ENCODE measurements around the gene SMG6. TPM values are rescaled to one million over a fixed set of nuclear protein-coding genes. Genes with fewer than 3 reads are reported as not detected.

Gene SMG6
- total and polyA plus RNA-seq, 2 of the 4 experiments (the other 2 are of a cell fraction): 16.3 to 30.3 TPM

DNA sequence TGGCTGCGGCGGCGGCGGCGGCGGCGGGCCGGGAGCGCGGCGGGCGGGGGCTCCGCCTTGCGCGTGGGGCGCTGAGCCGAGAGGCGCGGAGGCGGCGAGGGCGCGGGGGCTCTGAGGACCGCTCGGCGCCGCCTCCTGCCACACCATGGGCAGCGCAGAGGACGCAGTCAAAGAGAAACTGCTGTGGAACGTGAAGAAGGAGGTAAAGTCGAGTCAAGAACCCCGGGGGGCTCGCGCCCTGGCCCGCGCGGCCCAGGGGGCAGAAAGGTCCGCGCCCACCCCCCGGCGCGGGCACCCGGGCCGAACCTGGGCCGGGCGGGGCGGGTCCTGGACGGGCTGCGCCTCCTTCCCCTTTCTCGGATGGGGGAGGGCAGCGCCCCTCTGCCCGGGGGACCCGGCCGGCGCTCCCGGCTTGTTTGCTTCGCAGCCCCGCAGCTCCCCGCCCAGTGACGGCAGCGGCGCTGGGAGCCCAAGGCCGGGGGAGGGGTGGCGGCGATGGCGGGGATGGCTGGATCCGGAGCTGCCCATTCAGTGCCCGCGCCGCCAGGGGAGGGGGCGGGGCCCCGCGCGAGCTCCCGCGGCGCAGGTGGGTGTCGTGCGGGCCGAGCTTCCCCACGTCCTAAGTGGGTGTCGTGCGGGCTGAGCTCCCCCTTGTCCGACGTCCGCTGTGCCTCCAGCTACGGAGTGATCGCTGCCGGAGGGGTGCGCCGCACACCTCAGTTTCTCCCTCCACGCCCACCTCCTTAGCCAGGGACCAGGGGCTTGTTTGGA, 34.1 kb upstream of the SMG6 start (continued):
- no peak for TF ChIP-seq BHLHE40 (IDR thresholded peaks at IDR 0.05; ENCODE audit: low read depth, low read length)
- TF ChIP-seq POLR2A (IDR thresholded peaks at IDR 0.05; ENCODE audit: low read depth, low read length): 0 out of 2 replicates have a peak, but pooled peaks have one; percentile 55
- TF ChIP-seq MAFK (IDR thresholded peaks at IDR 0.05; ENCODE audit: low read depth, low read length): no peak

DNA sequence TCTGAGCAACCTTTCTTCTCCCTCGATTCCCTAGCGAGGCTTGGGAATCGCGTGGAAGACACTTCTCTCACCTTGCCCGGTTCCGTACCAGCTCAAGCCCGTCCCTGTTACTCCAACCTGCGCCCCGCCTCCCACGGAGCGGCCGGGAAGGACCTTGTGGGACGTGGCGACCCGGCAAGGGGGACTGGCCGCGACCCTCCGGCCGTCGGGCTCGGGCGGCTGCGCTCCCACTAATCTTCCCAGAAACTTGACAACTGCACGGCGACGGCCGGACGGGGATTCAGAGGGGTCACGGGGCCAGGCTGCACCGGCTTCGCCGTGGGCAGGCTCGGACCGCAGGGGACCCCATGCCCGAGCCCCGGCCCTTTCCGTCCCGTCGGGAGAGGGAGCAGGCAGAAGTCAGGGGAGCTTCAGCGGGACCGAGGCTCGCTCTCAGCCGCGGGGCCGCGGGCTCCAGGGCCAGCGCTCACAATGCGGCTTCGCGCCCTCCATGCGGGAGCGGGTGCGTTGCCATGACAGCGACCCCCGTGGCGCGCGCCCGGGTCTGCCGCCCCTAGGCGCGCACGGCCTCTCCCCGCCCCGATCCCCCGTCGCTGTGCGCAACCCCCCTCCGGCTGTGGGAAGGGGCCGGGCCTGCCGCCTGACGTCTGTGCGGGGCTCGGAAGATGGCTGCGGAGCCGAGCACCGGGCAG, 33.4 kb upstream of the SMG6 start, which contains the start of gene SGSM2:
TSS of gene SGSM2 (plus strand) at position 650 of the 692 bp plus-strand sequence. CDS start 188 bp downstream, outside the sequence.
- BruUV-seq (replicated peaks): no TSS peak
- Histone ChIP-seq H3K23ac (ENCODE audit: low read depth, low read length) (peak within 1 kb of the TSS; percentile 98), H3K4ac (ENCODE audit: low read depth, low read length) (peak within 1 kb of the TSS; percentile 80), H2BK120ac (ENCODE audit: low read depth, low read length) (peak within 1 kb of the TSS; percentile 38; the same call in 1 of the 2 replicates), H4K8ac (ENCODE audit: low read depth in 2 of 2, low read length in 2 of 2) (peak within 1 kb of the TSS; percentile 90 to 98), H3K18ac (ENCODE audit: low read depth, low read length) (peak within 1 kb of the TSS; percentile 30), H2BK5ac (ENCODE audit: low read depth, low read length, poor library complexity, severe bottlenecking) (peak within 1 kb of the TSS; percentile 71), H3K4me1 (ENCODE audit: control insufficient read depth, insufficient read depth, low read length) (peaks cover 11% of the 10 kb centered on the region), H4K91ac (ENCODE audit: insufficient read depth, low read depth, low read length) (peak within 1 kb of the TSS; percentile 50), H2AFZ (replicated peaks; ENCODE audit: low read length, poor library complexity) (peak within 1 kb of the TSS; percentile 98), H2AK9ac (replicated peaks; ENCODE audit: low read depth, low read length, poor library complexity) (peak within 1 kb of the TSS; percentile 93), H3K9ac (ENCODE audit: low read depth, low read length) (peak within 1 kb of the TSS; percentile 76), H3K9me3 (ENCODE audit: control insufficient read depth, insufficient read depth, low read length) (no peaks in the 10 kb centered on the region), H4K20me1 (ENCODE audit: insufficient read depth, low read length) (peaks cover 15% of the 10 kb centered on the region), H3K27me3 (ENCODE audit: control insufficient read depth, insufficient read depth, low read length) (no peaks in the 10 kb centered on the region), H3K14ac (replicated peaks; ENCODE audit: low read depth, low read length) (peak within 1 kb of the TSS; percentile 93), H3K56ac (ENCODE audit: extremely low read depth, insufficient read depth, low read length) (peak within 1 kb of the TSS; percentile 91), H2AK5ac (ENCODE audit: low read depth, low read length) (peak within 1 kb of the TSS; percentile 89), H3K4me2 (ENCODE audit: low read depth, low read length) (peak within 1 kb of the TSS; percentile 95), H2BK20ac (ENCODE audit: low read depth, low read length) (no peak within 1 kb of the TSS), H3K79me1 (ENCODE audit: low read depth in 1 of 2, low read length in 2 of 2) (peaks cover 39 to 71% of the 10 kb centered on the region in 2 experiments), H3K9me1 (ENCODE audit: insufficient read depth, low read length) (peaks cover 9% of the 10 kb centered on the region; the same call in 1 of the 2 replicates), H2BK15ac (ENCODE audit: low read depth, low read length) (peak within 1 kb of the TSS; percentile 2; the same call in 1 of the 3 replicates), H3K4me3 (ENCODE audit: insufficient read depth, low read depth, low read length) (peak within 1 kb of the TSS; percentile 65), H3K36me3 (ENCODE audit: control insufficient read depth, insufficient read depth, low read length) (peaks cover 23% of the 10 kb centered on the region), H3K27ac (ENCODE audit: insufficient read depth, low read length) (peak within 1 kb of the TSS; percentile 72), H4K5ac (ENCODE audit: low read depth, low read length) (peak within 1 kb of the TSS; percentile 85)
- dilution Hi-C loops (cut with HindIII; ENCODE audit: low sequenced_read_pairs, unreplicated experiment): no loop called here
- ATAC-seq (ENCODE audit: low read depth): peak; percentile 78
- WGBS, 2 experiments (ENCODE audit: extremely low coverage in 2 of 2, insufficient read length in 1 of 2): 1% methylated on average over 30 of the region's 77 CpGs; no CpG with 5 or more reads in 1 of the 2 experiments
- ChIA-PET CTCF (interaction anchor here (0.8 to 1.4 kb wide), 3 partner anchors 11 to 284 kb away, joined by 3 to 4 read pairs (median 3); partner anchors contain the start of gene HIC1), POLR2A (ENCODE audit: unreplicated experiment) (no interaction called here)
- peak; percentile 34 for DNase-seq
- TF ChIP-seq CEBPB (IDR thresholded peaks at IDR 0.05; ENCODE audit: low read depth, low read length): no peak
- no peak for TF ChIP-seq RFX5 (IDR thresholded peaks at IDR 0.05; ENCODE audit: low read depth, low read length)
- TF ChIP-seq RCOR1 (IDR thresholded peaks at IDR 0.05; ENCODE audit: insufficient replicate concordance, low read length): no peak
- TF ChIP-seq FOS (IDR thresholded peaks at IDR 0.05; ENCODE audit: low read depth, low read length): no peak
- TF ChIP-seq RAD21 (IDR thresholded peaks at IDR 0.05; ENCODE audit: low read length): no peak
- TF ChIP-seq POLR2A (IDR thresholded peaks at IDR 0.05; ENCODE audit: low read depth, low read length): no peak; the same call in 1 of the 2 replicates
- TF ChIP-seq MAZ (IDR thresholded peaks at IDR 0.05; ENCODE audit: borderline replicate concordance, low read depth, low read length): peak; percentile 22; the same call in 1 of the 2 replicates
- peak; percentile 50; the same call in 1 of the 2 replicates for TF ChIP-seq MXI1 (IDR thresholded peaks at IDR 0.05; ENCODE audit: borderline replicate concordance, low read depth, low read length)
- TF ChIP-seq NFE2L2 (IDR thresholded peaks at IDR 0.05; ENCODE audit: low read depth, low read length): no peak
- intact Hi-C loops (cut with micrococcal nuclease): loop anchor here (5.0 kb wide), 1 partner anchor 285 kb away; no protein-coding TSS in a partner anchor
- in situ Hi-C loops (cut with MboI; ENCODE audit: low sequenced_read_pairs): no loop called here
